Neuronal stem cell (in vitro differentiated cells): Measurements from ENCODE around the gene CABP5.

Experiments
- DNase-seq: peaks from one replicate; pipeline ENCODE4 v3.0.0-alpha.2; 2013; ENCODE audit warnings: low spot score
- H2AFZ ChIP-seq: one replicate; pipeline ENCODE4 v1.6.1; 2013; ENCODE audit warnings: mild to moderate bottlenecking, low read length, inconsistent platforms
- H2AK5ac ChIP-seq: 2 replicates; pipeline ENCODE4 v1.6.1; 2013; ENCODE audit warnings: low read depth, mild to moderate bottlenecking, inconsistent platforms, low read length, moderate library complexity, mixed read lengths
- H2BK120ac ChIP-seq: 2 replicates; pipeline ENCODE4 v1.6.1; 2013; ENCODE audit warnings: low read depth, mild to moderate bottlenecking, inconsistent platforms, low read length, moderate library complexity, mixed read lengths
- H2BK12ac ChIP-seq: one replicate; pipeline ENCODE4 v1.6.1; 2013; ENCODE audit warnings: low read length, inconsistent platforms
- H2BK15ac ChIP-seq: 2 replicates; pipeline ENCODE4 v1.6.1; 2013; ENCODE audit warnings: mild to moderate bottlenecking, low read length, inconsistent platforms, mixed read lengths
- H2BK5ac ChIP-seq: one replicate; pipeline ENCODE4 v1.6.1; 2013; ENCODE audit warnings: inconsistent platforms, mild to moderate bottlenecking, low read length, moderate library complexity
- H3K14ac ChIP-seq: one replicate; pipeline ENCODE4 v1.6.1; 2013; ENCODE audit warnings: low read length, inconsistent platforms
- H3K18ac ChIP-seq: 2 replicates; pipeline ENCODE4 v1.6.1; 2013; ENCODE audit warnings: low read length, inconsistent platforms
- H3K23ac ChIP-seq: 2 replicates; pipeline ENCODE4 v1.6.1; 2013; ENCODE audit warnings: low read depth, mild to moderate bottlenecking, mixed read lengths, low read length, inconsistent platforms; ENCODE audit not compliant: poor library complexity
- H3K27ac ChIP-seq: replicated peaks from 3 replicates; pipeline ENCODE4 v1.5.1; 2013; ENCODE audit warnings: low read length, inconsistent platforms
- H3K27me3 ChIP-seq, 3 experiments: 2 replicates each; pipeline ENCODE4 v1.6.1; 2013; ENCODE audit warnings: low read length in 3 of 3, mild to moderate bottlenecking in 2 of 3, inconsistent platforms in 1 of 3, low read depth in 1 of 3, mixed read lengths in 1 of 3, moderate library complexity in 1 of 3; ENCODE audit not compliant: control insufficient read depth in 3 of 3, insufficient read depth in 3 of 3
- H3K36me3 ChIP-seq, 2 donors: replicated peaks in 1 of 2; 2 replicates each; pipeline ENCODE4 v1.6.1; 2013; ENCODE audit warnings: low read length in 2 of 2; ENCODE audit not compliant: control insufficient read depth in 2 of 2, insufficient read depth in 2 of 2
- H3K4ac ChIP-seq: 2 replicates; pipeline ENCODE4 v1.6.1; 2013; ENCODE audit warnings: inconsistent platforms, mild to moderate bottlenecking, low read length, moderate library complexity
- H3K4me1 ChIP-seq, 2 donors: 1 replicate in 1 of 2; 2 replicates in 1 of 2; pipeline ENCODE4 v1.6.1; 2013; ENCODE audit warnings: low read length in 2 of 2, low read depth in 1 of 2; ENCODE audit not compliant: control insufficient read depth in 2 of 2, insufficient read depth in 1 of 2
- H3K4me2 ChIP-seq: one replicate; pipeline ENCODE4 v1.6.1; 2013; ENCODE audit warnings: mild to moderate bottlenecking, low read length, inconsistent platforms; ENCODE audit not compliant: insufficient read depth, poor library complexity, severe bottlenecking
- H3K4me3 ChIP-seq, 2 donors: 2 replicates each; pipeline ENCODE4 v1.5.1; 2013; ENCODE audit warnings: low read length in 2 of 2, mild to moderate bottlenecking in 2 of 2, inconsistent platforms in 1 of 2, moderate library complexity in 1 of 2
- H3K79me1 ChIP-seq: one replicate; pipeline ENCODE4 v1.6.1; 2013; ENCODE audit warnings: low read depth, mild to moderate bottlenecking, inconsistent platforms, low read length, moderate library complexity
- H3K9ac ChIP-seq: one replicate; pipeline ENCODE4 v1.6.1; 2013; ENCODE audit warnings: mild to moderate bottlenecking, low read depth, low read length, inconsistent platforms; ENCODE audit not compliant: poor library complexity
- H3K9me3 ChIP-seq, 2 donors: replicated peaks in 1 of 2; 2 replicates each; pipeline versions ENCODE3 to v1.6.1; 2013; ENCODE audit warnings: low read length in 2 of 2, mild to moderate bottlenecking in 2 of 2, inconsistent platforms in 1 of 2, low read depth in 1 of 2, mixed read lengths in 1 of 2, moderate library complexity in 1 of 2; ENCODE audit not compliant: control insufficient read depth in 2 of 2, insufficient read depth in 1 of 2
- H4K8ac ChIP-seq: one replicate; pipeline ENCODE4 v1.6.1; 2013; ENCODE audit warnings: low read depth, mild to moderate bottlenecking, inconsistent platforms, low read length, moderate library complexity
- H4K91ac ChIP-seq: one replicate; pipeline ENCODE4 v1.6.1; 2013; ENCODE audit warnings: low read length, low read depth, mild to moderate bottlenecking, inconsistent platforms; ENCODE audit not compliant: poor library complexity
- WGBS, 2 donors: extraction: QIAGEN DNeasy Blood & Tissue Kit; methylation state at CpG; one replicate each; pipeline ENCODE4 v1.1.7; 2013; ENCODE audit warnings: missing lambda C conversion rate in 2 of 2, mixed read lengths in 1 of 2; ENCODE audit not compliant: insufficient read length in 2 of 2, insufficient replicate concordance in 1 of 2; ENCODE audit errors: extremely low coverage in 2 of 2; 5-methylcytosine and 5-hydroxymethylcytosine counted together

The CABP5 gene

GRCh38 chr19:48069435-48069834 lies 25.6 kb upstream of the CABP5 start:
- no peak overlapping the region for H2AK5ac ChIP-seq
- no peak overlapping the region for H4K8ac ChIP-seq
- no peak overlapping the region for H3K4me2 ChIP-seq
- no peak overlapping the region for H2BK15ac ChIP-seq
- no peak overlapping the region for H3K18ac ChIP-seq
- H3K36me3 ChIP-seq, result no peaks in the 10 kb centered on the region
- H4K91ac ChIP-seq, result no peak overlapping the region
- H3K9ac ChIP-seq, result no peak overlapping the region
- H3K4me3 ChIP-seq, result no peak overlapping the region
- no peaks in the 10 kb centered on the region for H3K27me3 ChIP-seq
- H2BK12ac ChIP-seq, result no peak overlapping the region
- peaks cover 2% of the 10 kb centered on the region for H3K79me1 ChIP-seq
- no peak overlapping the region for H3K4ac ChIP-seq
- no peak overlapping the region for H3K27ac ChIP-seq
- H2AFZ ChIP-seq, result no peak overlapping the region
- no peak overlapping the region for H2BK120ac ChIP-seq
- no peaks in the 10 kb centered on the region for H3K9me3 ChIP-seq
- H3K4me1 ChIP-seq, result no peaks in the 10 kb centered on the region
- no CpG with 5 or more reads among the region's 2 CpGs for WGBS, 2 donors
- no peak overlapping the region for H3K23ac ChIP-seq
- no peak for DNase-seq
- H3K14ac ChIP-seq, result no peak overlapping the region
- no peak overlapping the region for H2BK5ac ChIP-seq

GRCh38 chr19:48064509-48064908 lies 20.6 kb upstream of the CABP5 start:
- Histone ChIP-seq H2BK12ac (no peak overlapping the region), H3K4ac (no peak overlapping the region), H3K23ac (no peak overlapping the region), H3K9ac (no peak overlapping the region), H2AFZ (no peak overlapping the region), H2BK120ac (no peak overlapping the region), H3K27me3 (peaks cover 0 to 3% (median 3%) of the 10 kb centered on the region in 3 experiments), H3K36me3 (no peaks in the 10 kb centered on the region), H2BK15ac (no peak overlapping the region), H3K27ac (no peak overlapping the region), H3K79me1 (peaks cover 2% of the 10 kb centered on the region), H3K18ac (no peak overlapping the region), H2BK5ac (no peak overlapping the region), H3K14ac (no peak overlapping the region), H3K9me3 (no peaks in the 10 kb centered on the region), H3K4me3 (no peak overlapping the region), H3K4me1 (peaks cover 0 to 3% of the 10 kb centered on the region in 2 donors), H3K4me2 (no peak overlapping the region), H2AK5ac (no peak overlapping the region), H4K8ac (no peak overlapping the region), H4K91ac (no peak overlapping the region)
- no peak for DNase-seq
- WGBS, 2 donors, result no CpG with 5 or more reads among the region's 2 CpGs

- no peak overlapping the region for H2BK5ac ChIP-seq
- WGBS, 2 donors, result no CpG with 5 or more reads among the region's 37 CpGs
Measured at GRCh38 chr19:48061401-48062344, 17.8 kb upstream of the CABP5 start.

GRCh38 chr19:48060381-48060780 lies 16.5 kb upstream of the CABP5 start:
- Histone ChIP-seq H3K14ac (no peak overlapping the region), H3K79me1 (no peaks in the 10 kb centered on the region), H4K8ac (no peak overlapping the region), H3K4me3 (no peak overlapping the region), H3K4ac (no peak overlapping the region), H3K4me2 (no peak overlapping the region), H2BK12ac (no peak overlapping the region), H2AFZ (no peak overlapping the region), H3K9me3 (no peaks in the 10 kb centered on the region), H3K18ac (no peak overlapping the region), H3K9ac (no peak overlapping the region), H3K23ac (no peak overlapping the region), H3K4me1 (peaks cover 0 to 3% of the 10 kb centered on the region in 2 donors), H2BK120ac (no peak overlapping the region), H3K27ac (no peak overlapping the region), H4K91ac (no peak overlapping the region), H2AK5ac (no peak overlapping the region), H3K36me3 (no peaks in the 10 kb centered on the region), H3K27me3 (peaks cover 0 to 3% (median 3%) of the 10 kb centered on the region in 3 experiments), H2BK15ac (no peak overlapping the region), H2BK5ac (no peak overlapping the region)
- no CpG with 5 or more reads among the region's 5 CpGs for WGBS, 2 donors
- no peak for DNase-seq

More at GRCh38 chr19:48061401-48062344, 17.8 kb upstream of the CABP5 start:
- H2AFZ ChIP-seq, result no peak overlapping the region
- H3K4me3 ChIP-seq, result no peak overlapping the region
- peak overlapping the region; percentile 43 for H3K23ac ChIP-seq
- H3K4ac ChIP-seq, result no peak overlapping the region
- DNase-seq, result no peak
- H3K36me3 ChIP-seq, result no peaks in the 10 kb centered on the region
- H3K14ac ChIP-seq, result no peak overlapping the region
- H3K4me1 ChIP-seq, result peaks cover 0 to 3% of the 10 kb centered on the region in 2 donors
- no peak overlapping the region for H3K27ac ChIP-seq
- H2BK120ac ChIP-seq, result no peak overlapping the region
- H4K91ac ChIP-seq, result no peak overlapping the region
- H3K27me3 ChIP-seq, result peaks cover 0 to 3% (median 3%) of the 10 kb centered on the region in 3 experiments
- H2BK12ac ChIP-seq, result no peak overlapping the region
- H3K9me3 ChIP-seq, result no peaks in the 10 kb centered on the region
- H2BK15ac ChIP-seq, result peak overlapping the region; percentile 54
- H3K79me1 ChIP-seq, result peaks cover under 1% of the 10 kb centered on the region
- H2AK5ac ChIP-seq, result no peak overlapping the region
- H3K9ac ChIP-seq, result no peak overlapping the region
- H3K4me2 ChIP-seq, result peak overlapping the region; percentile 11
- no peak overlapping the region for H4K8ac ChIP-seq
- peak overlapping the region; percentile 64 for H3K18ac ChIP-seq
